GM10248 (cell line): ENCODE data around the gene C14orf180.

Source experiments
- CTCF ChIA-PET: fragments of 300-600 bp; sonication (Branson Sonifier 250); formaldehyde crosslinking; extraction: SDS; loops from one replicate; lab custom pipeline; 2021; ENCODE audit warnings: antibody characterized with exemption; lab: Yijun Ruan, JAX
- POLR2A ChIA-PET: fragments of 350-650 bp; sonication (Branson Sonifier 250); formaldehyde crosslinking; extraction: SDS; loops from one replicate; lab custom pipeline; 2020; ENCODE audit warnings: antibody characterized with exemption; lab: Yijun Ruan, JAX
- DNase-seq: peaks from one replicate; pipeline ENCODE4 v3.0.0; 2012; ENCODE audit errors: extremely low spot score
- CTCF ChIP-seq: IDR thresholded peaks from 2 replicates; pipeline ENCODE4 v1.5.1; 2012; ENCODE audit warnings: mild to moderate bottlenecking, low read depth; ENCODE audit errors: extremely low read depth, missing control alignments, control extremely low read depth

Gene C14orf180

GRCh38 chr14:104561124-104561557 lies 18.4 kb upstream of the C14orf180 start:
- ChIA-PET CTCF (interaction anchor here (2.1 to 2.2 kb wide), 2 partner anchors 15 to 483 kb away, joined by 4 to 7 read pairs; no protein-coding TSS in a partner anchor), POLR2A (no interaction called here)
- no peak for TF ChIP-seq CTCF
- no peak for DNase-seq

- CTCF ChIA-PET: interaction anchor here (0.7 to 2.2 kb wide), 6 partner anchors 16 to 484 kb away, joined by 3 to 7 read pairs (median 6); no protein-coding TSS in a partner anchor
- no peak for DNase-seq
- POLR2A ChIA-PET: no interaction called here
- no peak for TF ChIP-seq CTCF
These were observed 17.7 kb upstream of the C14orf180 start for GRCh38 chr14:104561632-104562495.

- ChIA-PET CTCF (interaction anchor here (0.7 to 1.4 kb wide), 5 partner anchors 33 to 484 kb away, joined by 3 to 7 read pairs (median 3); no protein-coding TSS in a partner anchor), POLR2A (no interaction called here)
- DNase-seq: no peak
- no peak for TF ChIP-seq CTCF
These were observed 17.0 kb upstream of the C14orf180 start for GRCh38 chr14:104562606-104563005.

GRCh38 chr14:104563191-104563741 lies 16.3 kb upstream of the C14orf180 start:
- CTCF ChIA-PET: interaction anchor here (0.7 to 2.3 kb wide), 7 partner anchors 38 to 485 kb away, joined by 3 to 11 read pairs (median 3); no protein-coding TSS in a partner anchor
- no peak for DNase-seq
- POLR2A ChIA-PET: no interaction called here
- TF ChIP-seq CTCF: no peak

GRCh38 chr14:104563742-104564615 lies 15.6 kb upstream of the C14orf180 start:
- ChIA-PET POLR2A (no interaction called here), CTCF (interaction anchor here (0.6 to 2.3 kb wide), 25 partner anchors 9 to 486 kb away, joined by 3 to 12 read pairs (median 3); no protein-coding TSS in a partner anchor)
- TF ChIP-seq CTCF: peak; percentile 75
- DNase-seq: peak; percentile 87
